Osteoblast (primary cell): ENCODE measurements around the gene CHRNA10. TPM values are rescaled to one million over a fixed set of nuclear protein-coding genes. Genes with fewer than 3 reads are reported as not detected.

Experiments
- DNase-seq: peaks from one replicate; pipeline ENCODE4 v3.0.0; 2011; ENCODE audit warnings: low spot score, mixed read lengths; ENCODE audit not compliant: insufficient read length; ENCODE audit errors: missing footprints
- H2AFZ ChIP-seq: 2 replicates; pipeline ENCODE4 v1.6.0; 2011; ENCODE audit warnings: mild to moderate bottlenecking, low read length
- H3K27ac ChIP-seq: 2 replicates; pipeline ENCODE4 v1.5.1; 2011; ENCODE audit warnings: mild to moderate bottlenecking, low read depth, low read length, moderate library complexity
- H3K27me3 ChIP-seq: 2 replicates; pipeline ENCODE4 v1.6.0; 2012; ENCODE audit warnings: mild to moderate bottlenecking, control low read depth, inconsistent platforms, low read length, moderate library complexity; ENCODE audit not compliant: insufficient read depth
- H3K36me3 ChIP-seq: 2 replicates; pipeline ENCODE4 v1.5.1; 2011; ENCODE audit warnings: mild to moderate bottlenecking, low read length, control low read depth, moderate library complexity; ENCODE audit not compliant: insufficient read depth
- H3K4me1 ChIP-seq: 2 replicates; pipeline ENCODE4 v1.5.1; 2011; ENCODE audit warnings: mild to moderate bottlenecking, low read length, control low read depth, moderate library complexity; ENCODE audit not compliant: insufficient read depth
- H3K4me2 ChIP-seq: 2 replicates; pipeline ENCODE4 v1.6.0; 2011; ENCODE audit warnings: mild to moderate bottlenecking, low read length; ENCODE audit not compliant: insufficient read depth
- H3K4me3 ChIP-seq: fragments of 200-600 bp; sonication (generic); 3 replicates; pipeline ENCODE4 v1.5.1; 2012; ENCODE audit warnings: mild to moderate bottlenecking, low read length, inconsistent platforms; ENCODE audit not compliant: insufficient read depth
- H3K79me2 ChIP-seq: 2 replicates; pipeline ENCODE4 v1.6.0; 2012; ENCODE audit warnings: mild to moderate bottlenecking, low read length, control low read depth, inconsistent platforms; ENCODE audit not compliant: insufficient read depth
- H3K9me3 ChIP-seq: 2 replicates; pipeline ENCODE4 v1.5.1; 2011; ENCODE audit warnings: low read depth, low read length, control low read depth
- H4K20me1 ChIP-seq: 2 replicates; pipeline ENCODE4 v1.6.0; 2012; ENCODE audit warnings: mild to moderate bottlenecking, low read length, control low read depth; ENCODE audit not compliant: insufficient read depth
- total RNA-seq: library from RNA; depleted of rRNA; stranded (reverse); fragments of >200 nt; gene quantifications from 2 replicates; pipeline ENCODE4 v1.2.3, GENCODE V29; 2012
- TF ChIP-seq, protein P1 (sequence below): IDR thresholded peaks from 2 replicates; pipeline ENCODE4 v1.5.1; 2011; ENCODE audit warnings: mild to moderate bottlenecking, low read depth, low read length, moderate library complexity; ENCODE audit errors: extremely low read depth

The CHRNA10 gene
- total RNA-seq, 1 donor: 0.72 TPM

DNA sequence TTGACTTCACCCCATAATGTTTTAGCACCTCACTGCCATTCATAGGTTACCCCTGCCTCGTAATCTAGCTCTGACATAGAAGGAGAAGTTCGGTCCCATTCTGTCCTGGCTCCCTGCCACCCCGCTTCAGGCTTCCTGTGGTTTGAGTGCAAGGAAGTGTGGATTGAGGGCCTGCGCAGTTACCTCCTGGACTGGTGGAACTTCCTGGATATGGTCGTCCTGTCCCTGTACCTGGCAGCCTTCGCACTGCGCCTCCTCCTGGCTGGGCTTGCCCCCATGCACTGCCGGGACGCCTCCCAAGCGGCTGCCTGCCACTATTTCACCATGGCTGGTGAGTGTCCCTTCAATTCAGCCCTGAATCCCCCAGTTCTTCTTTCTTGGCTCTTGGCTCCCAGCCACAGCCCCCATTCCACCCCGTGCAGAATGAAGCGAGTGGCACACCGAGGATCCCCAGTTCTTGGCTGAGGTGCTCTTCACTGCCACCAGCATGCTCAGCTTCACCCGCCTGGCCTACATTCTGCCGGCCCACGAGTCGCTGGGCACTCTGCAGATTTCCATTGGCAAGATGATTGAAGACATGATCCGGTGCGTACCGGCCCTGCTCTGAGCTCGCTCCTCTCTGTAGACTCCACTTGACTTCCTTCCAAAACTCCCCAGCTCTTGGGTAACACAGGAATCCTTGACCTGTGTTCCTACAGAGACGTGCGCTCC, 44.8 kb downstream of the CHRNA10 start:
- Histone ChIP-seq H3K27ac (no peak overlapping the region), H3K4me1 (no peaks in the 10 kb centered on the region), H3K27me3 (no peaks in the 10 kb centered on the region), H4K20me1 (no peaks in the 10 kb centered on the region), H3K36me3 (no peaks in the 10 kb centered on the region), H3K4me2 (no peak overlapping the region), H3K9me3 (no peaks in the 10 kb centered on the region), H3K79me2 (no peaks in the 10 kb centered on the region), H2AFZ (no peak overlapping the region), H3K4me3 (no peak overlapping the region)
- peak; percentile 61 for DNase-seq
- TF ChIP-seq, protein P1, sequence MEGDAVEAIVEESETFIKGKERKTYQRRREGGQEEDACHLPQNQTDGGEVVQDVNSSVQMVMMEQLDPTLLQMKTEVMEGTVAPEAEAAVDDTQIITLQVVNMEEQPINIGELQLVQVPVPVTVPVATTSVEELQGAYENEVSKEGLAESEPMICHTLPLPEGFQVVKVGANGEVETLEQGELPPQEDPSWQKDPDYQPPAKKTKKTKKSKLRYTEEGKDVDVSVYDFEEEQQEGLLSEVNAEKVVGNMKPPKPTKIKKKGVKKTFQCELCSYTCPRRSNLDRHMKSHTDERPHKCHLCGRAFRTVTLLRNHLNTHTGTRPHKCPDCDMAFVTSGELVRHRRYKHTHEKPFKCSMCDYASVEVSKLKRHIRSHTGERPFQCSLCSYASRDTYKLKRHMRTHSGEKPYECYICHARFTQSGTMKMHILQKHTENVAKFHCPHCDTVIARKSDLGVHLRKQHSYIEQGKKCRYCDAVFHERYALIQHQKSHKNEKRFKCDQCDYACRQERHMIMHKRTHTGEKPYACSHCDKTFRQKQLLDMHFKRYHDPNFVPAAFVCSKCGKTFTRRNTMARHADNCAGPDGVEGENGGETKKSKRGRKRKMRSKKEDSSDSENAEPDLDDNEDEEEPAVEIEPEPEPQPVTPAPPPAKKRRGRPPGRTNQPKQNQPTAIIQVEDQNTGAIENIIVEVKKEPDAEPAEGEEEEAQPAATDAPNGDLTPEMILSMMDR: no peak

DNA sequence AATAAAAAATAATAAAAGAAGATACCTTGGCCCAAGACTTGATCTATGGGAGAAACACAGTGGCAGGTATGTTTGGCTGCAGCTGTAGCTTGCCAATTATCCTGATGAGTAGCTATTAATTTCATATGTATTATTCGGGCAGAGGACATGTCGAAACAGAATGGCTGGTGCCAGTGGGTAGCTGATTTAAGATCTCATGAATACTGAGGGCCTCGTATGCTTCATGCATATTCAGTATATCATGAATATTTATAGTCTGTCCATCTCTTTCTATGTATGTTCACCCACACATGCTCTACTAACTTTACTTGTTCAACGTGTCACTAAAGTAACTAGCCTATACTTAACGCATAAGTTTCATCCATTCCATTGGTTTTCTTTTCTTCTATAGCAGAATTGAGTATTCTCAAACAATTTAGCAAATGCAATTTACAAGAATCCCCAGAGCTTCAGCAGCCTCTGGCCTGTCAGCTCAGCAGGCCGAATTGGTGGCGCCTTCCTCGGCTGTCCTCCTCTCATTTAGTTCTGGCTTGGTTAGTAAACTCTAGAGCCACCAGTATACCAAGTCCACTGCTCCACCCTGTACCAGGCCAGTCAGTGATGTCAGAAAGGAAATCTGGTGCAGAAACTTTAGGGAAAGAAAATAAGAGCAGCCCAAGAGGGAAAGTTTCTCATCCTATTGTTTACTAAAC, 47.3 kb downstream of the CHRNA10 start:
- Histone ChIP-seq H3K4me3 (no peak overlapping the region), H3K9me3 (no peaks in the 10 kb centered on the region), H3K4me1 (no peaks in the 10 kb centered on the region), H3K27me3 (no peaks in the 10 kb centered on the region), H3K79me2 (no peaks in the 10 kb centered on the region), H3K27ac (no peak overlapping the region), H3K36me3 (no peaks in the 10 kb centered on the region), H3K4me2 (no peak overlapping the region), H4K20me1 (no peaks in the 10 kb centered on the region), H2AFZ (no peak overlapping the region)
- TF ChIP-seq, protein P1: no peak
- peak; percentile 58 for DNase-seq

DNA sequence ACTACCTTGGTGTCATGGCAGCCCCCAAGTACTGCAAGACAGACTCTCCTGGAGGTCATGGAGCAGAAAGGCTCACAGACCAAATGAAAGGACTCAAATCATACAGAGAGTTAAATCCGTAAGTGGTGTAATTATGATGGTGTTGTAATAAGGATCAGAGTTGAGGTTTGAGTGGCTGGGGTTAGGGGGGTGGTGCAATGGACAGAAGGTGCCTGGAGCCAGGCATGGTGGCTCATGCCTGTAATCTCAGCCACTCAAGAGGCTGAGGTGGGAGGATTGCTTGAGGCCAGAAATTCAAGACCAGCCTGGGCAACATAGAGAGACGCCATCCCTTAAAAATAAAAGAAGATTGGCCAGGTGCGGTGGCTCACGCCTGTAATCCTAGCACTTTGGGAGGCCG, 48.1 kb downstream of the CHRNA10 start:
- no peak for DNase-seq
- Histone ChIP-seq H3K9me3 (no peaks in the 10 kb centered on the region), H3K4me3 (no peak overlapping the region), H3K27ac (no peak overlapping the region), H3K27me3 (no peaks in the 10 kb centered on the region), H3K4me2 (no peak overlapping the region), H3K79me2 (no peaks in the 10 kb centered on the region), H3K4me1 (no peaks in the 10 kb centered on the region), H2AFZ (no peak overlapping the region), H4K20me1 (no peaks in the 10 kb centered on the region), H3K36me3 (no peaks in the 10 kb centered on the region)
- TF ChIP-seq, protein P1: no peak

DNA sequence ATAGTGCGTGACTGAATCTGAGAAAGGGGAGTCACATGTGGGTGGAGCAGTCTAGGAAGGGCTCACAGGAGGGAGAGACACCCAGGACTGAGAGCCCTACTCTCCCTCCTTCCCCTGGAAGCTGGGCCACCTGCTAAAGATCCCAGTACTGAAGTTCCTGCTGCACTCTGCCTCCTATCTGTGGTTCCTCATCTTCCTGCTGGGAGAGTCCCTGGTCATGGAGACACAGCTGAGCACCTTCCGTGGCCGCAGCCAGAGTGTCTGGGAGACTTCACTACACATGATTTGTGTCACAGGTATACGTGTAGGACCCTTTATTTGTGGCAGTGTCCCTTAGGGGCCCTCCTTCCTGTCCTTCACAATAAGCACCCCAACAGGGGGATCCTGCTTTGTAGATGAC, 48.7 kb downstream of the CHRNA10 start:
- Histone ChIP-seq H3K36me3 (no peaks in the 10 kb centered on the region), H3K4me2 (no peak overlapping the region), H4K20me1 (no peaks in the 10 kb centered on the region), H3K79me2 (no peaks in the 10 kb centered on the region), H3K9me3 (no peaks in the 10 kb centered on the region), H2AFZ (no peak overlapping the region), H3K27me3 (no peaks in the 10 kb centered on the region), H3K4me3 (no peak overlapping the region), H3K4me1 (no peaks in the 10 kb centered on the region), H3K27ac (no peak overlapping the region)
- TF ChIP-seq, protein P1: no peak
- DNase-seq: peak; percentile 65
